Panc1 (cell line): ENCODE results near the gene DEFB131B. TPM values are rescaled to one million over a fixed set of nuclear protein-coding genes. Genes with fewer than 3 reads are reported as not detected.
"Not testable (repeated sequence)": the region's sequence is repeated elsewhere in the genome, so short reads cannot be mapped to it uniquely, and the experiment has no call there.

Experiments used
- ATAC-seq: fragments of 200-7000 bp; cut with Tn5 transposase; 2 replicates; pipeline ENCODE4 v1.9.1; 2020; ENCODE audit warnings: mild to moderate bottlenecking, moderate library complexity
- BruUV-seq: library from RNA; stranded (reverse); fragments of 400-500 nt; replicated peaks from 2 replicates; lab custom pipeline; 2021; lab: Mats Ljungman, UMichigan
- CTCF ChIA-PET: fragments of 300-600 bp; sonication (Branson Sonifier 250); formaldehyde crosslinking; loops from one replicate; lab custom pipeline; 2022; ENCODE audit warnings: antibody characterized with exemption; lab: Charles Lee
- POLR2A ChIA-PET: fragments of 300-600 bp; sonication (Branson Sonifier 250); formaldehyde crosslinking; loops from one replicate; lab custom pipeline; 2022; ENCODE audit warnings: antibody characterized with exemption; lab: Charles Lee
- DNase-seq: peaks from one replicate; pipeline ENCODE4 v3.0.0-alpha.2; 2010; ENCODE audit warnings: low read depth, low spot score
- H3K27ac ChIP-seq: 2 replicates; pipeline ENCODE4 v1.5.1; 2011; ENCODE audit warnings: mild to moderate bottlenecking, low read length, inconsistent platforms
- H3K27me3 ChIP-seq: fragments of 200-500 bp; sonication (Bioruptor generic); 2 replicates; pipeline ENCODE4 v1.6.0; 2014; ENCODE audit warnings: low read length, inconsistent platforms; ENCODE audit not compliant: control insufficient read depth, insufficient read depth
- H3K36me3 ChIP-seq: fragments of 200-500 bp; sonication (Bioruptor generic); 2 replicates; pipeline ENCODE4 v1.5.1; 2014; ENCODE audit warnings: inconsistent platforms, mild to moderate bottlenecking, low read length, moderate library complexity; ENCODE audit not compliant: control insufficient read depth, insufficient read depth
- H3K4me1 ChIP-seq: 2 replicates; pipeline ENCODE4 v1.5.1; 2011; ENCODE audit warnings: inconsistent platforms, mild to moderate bottlenecking, low read length, moderate library complexity; ENCODE audit not compliant: control insufficient read depth, insufficient read depth
- H3K4me3 ChIP-seq, 2 experiments: 2 replicates each; pipeline ENCODE4 v1.5.1; 2011 to 2012; ENCODE audit warnings: low read depth in 2 of 2, low read length in 2 of 2, mild to moderate bottlenecking in 2 of 2, inconsistent platforms in 1 of 2, moderate library complexity in 1 of 2
- H3K9me3 ChIP-seq: fragments of 200-500 bp; sonication (Bioruptor generic); 2 replicates; pipeline ENCODE4 v1.5.1; 2014; ENCODE audit warnings: low read depth, mild to moderate bottlenecking, inconsistent platforms, low read length, moderate library complexity; ENCODE audit not compliant: control insufficient read depth, insufficient read depth
- CTCF ChIP-seq: fragments of 450-650 bp; IDR thresholded peaks from 2 replicates; pipeline ENCODE4 v1.5.1; 2017; ENCODE audit warnings: mild to moderate bottlenecking
- POLR2AphosphoS5 ChIP-seq: IDR thresholded peaks from 2 replicates; pipeline ENCODE4 v1.6.1; 2012; ENCODE audit warnings: mild to moderate bottlenecking, low read depth, low read length, moderate library complexity
- REST ChIP-seq, 2 experiments: IDR thresholded peaks; 2 replicates each; pipeline ENCODE4 v1.6.1; 2011 to 2012; ENCODE audit warnings: low read depth in 2 of 2, control low read depth in 1 of 2, low read length in 1 of 2, mild to moderate bottlenecking in 1 of 2, moderate library complexity in 1 of 2; ENCODE audit not compliant: insufficient read depth in 1 of 2
- SIN3A ChIP-seq: IDR thresholded peaks from 2 replicates; pipeline ENCODE4 v1.6.1; 2012; ENCODE audit warnings: low read depth, mild to moderate bottlenecking, low read length, moderate library complexity, borderline replicate concordance; ENCODE audit not compliant: insufficient read depth
- TCF7L2 ChIP-seq: IDR thresholded peaks from 2 replicates; pipeline ENCODE4 v1.6.1; 2011; ENCODE audit warnings: mild to moderate bottlenecking, low read depth, low read length, inconsistent platforms
- in situ Hi-C: cut with HindIII; loops from 2 replicates; pipeline ENCODE4 v1.10.0; 2016; ENCODE audit warnings: low sequenced_read_pairs, low pct_unique_long_range_greater_than_20kb
- intact Hi-C: fragments of 100-400 bp; cut with micrococcal nuclease; formaldehyde crosslinking; loops from one replicate; pipeline ENCODE4 v1.10.0; 2022; ENCODE audit not compliant: unreplicated experiment
- total RNA-seq: library from RNA; stranded (reverse); gene quantifications from one replicate; pipeline ENCODE4 v1.2.1, GENCODE V29; 2021; ENCODE audit not compliant: unreplicated experiment

Gene DEFB131B
- total RNA-seq, 1 experiment from 2014 or later: not detected

DNA sequence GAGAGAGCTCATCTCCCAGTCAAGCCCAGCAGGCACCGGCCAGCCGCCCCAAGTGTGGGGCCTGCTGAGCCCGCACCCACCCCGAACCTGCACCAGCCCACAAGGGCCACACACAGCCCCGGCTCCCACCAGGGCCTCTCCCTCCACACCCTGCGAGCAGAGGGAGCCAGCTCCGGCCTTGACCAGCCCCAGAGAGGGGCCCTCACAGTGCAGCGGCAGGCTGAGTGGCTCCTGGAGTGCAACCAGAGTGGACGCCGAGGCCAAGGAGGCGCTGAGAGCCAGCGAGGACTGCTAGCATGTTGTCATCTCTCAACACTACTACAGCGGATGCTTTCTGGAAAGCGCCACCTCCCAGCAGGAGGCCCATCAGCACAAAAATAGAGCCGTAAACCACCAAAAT is 34.4 kb upstream of the DEFB131B start:
- no peak for TF ChIP-seq SIN3A
- TF ChIP-seq CTCF: no peak
- no peak for TF ChIP-seq REST (IDR thresholded peaks at IDR 0.05; ENCODE audit: insufficient read depth in 1 of 2, low read depth in 2 of 2, low read length in 1 of 2)
- no peak for TF ChIP-seq TCF7L2
- no peak for TF ChIP-seq POLR2AphosphoS5
- no peaks in the 10 kb centered on the region for H3K4me1 ChIP-seq
- no peak overlapping the region for H3K4me3 ChIP-seq
- H3K36me3 ChIP-seq: no peaks in the 10 kb centered on the region
- BruUV-seq: no TSS peak
- in situ Hi-C loops (no loop called here), intact Hi-C loops (no loop called here)
- no peaks in the 10 kb centered on the region for H3K9me3 ChIP-seq
- ATAC-seq: 0 out of 2 replicates have a peak, but pooled peaks have one; percentile 26
- ChIA-PET CTCF (no interaction called here), POLR2A (no interaction called here)
- no peak overlapping the region for H3K27ac ChIP-seq
- DNase-seq: no peak
- H3K27me3 ChIP-seq: no peaks in the 10 kb centered on the region

DNA sequence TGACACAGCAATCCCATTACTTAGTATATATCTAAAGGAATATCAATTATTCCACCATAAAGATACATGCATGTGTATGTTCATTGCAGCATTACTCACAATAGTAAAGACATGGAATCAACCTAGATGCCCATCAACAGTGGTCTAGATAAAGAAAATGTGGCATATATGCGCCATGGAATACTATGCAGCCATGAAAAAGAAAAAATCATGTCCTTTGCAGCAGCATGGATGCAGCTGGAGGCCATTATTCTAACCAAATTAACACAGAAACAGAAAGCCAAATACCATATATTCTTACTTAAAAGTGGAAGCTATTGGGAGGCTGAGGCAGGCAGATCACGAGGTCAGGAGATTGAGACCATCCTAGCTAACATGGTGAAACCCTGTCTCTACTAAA is 24.4 kb upstream of the DEFB131B start:
- H3K27me3 ChIP-seq, intact Hi-C loops, H3K4me3 ChIP-seq, BruUV-seq, ATAC-seq, H3K27ac ChIP-seq, POLR2A ChIA-PET, DNase-seq, H3K9me3 ChIP-seq, in situ Hi-C loops, H3K36me3 ChIP-seq, H3K4me1 ChIP-seq: not testable (repeated sequence)
- CTCF ChIA-PET: interaction anchor here (0.7 kb wide), 1 partner anchor 11 kb away, joined by 5 read pairs; no protein-coding TSS in a partner anchor

- in situ Hi-C loops, intact Hi-C loops, H3K4me1 ChIP-seq, BruUV-seq, ATAC-seq, H3K4me3 ChIP-seq, DNase-seq, CTCF ChIA-PET, H3K9me3 ChIP-seq, POLR2A ChIA-PET, H3K36me3 ChIP-seq, H3K27me3 ChIP-seq, H3K27ac ChIP-seq: not testable (repeated sequence)
These were observed 22.4 kb upstream of the DEFB131B start for GRCh38 chr11:71855880-71856279.

GRCh38 chr11:71860835-71861234 is 17.4 kb upstream of the DEFB131B start:
- not testable (repeated sequence) for BruUV-seq, ATAC-seq

More at GRCh38 chr11:71860835-71861234, 17.4 kb upstream of the DEFB131B start:
- H3K4me3 ChIP-seq, H3K27ac ChIP-seq, H3K9me3 ChIP-seq, H3K27me3 ChIP-seq, in situ Hi-C loops, H3K36me3 ChIP-seq, CTCF ChIA-PET, POLR2A ChIA-PET, intact Hi-C loops, H3K4me1 ChIP-seq, DNase-seq: not testable (repeated sequence)
